Pancreas (tissue), 10 donors: ENCODE measurements around the gene PTTG1IP. TPM values are rescaled to one million over a fixed set of nuclear protein-coding genes. Genes with fewer than 3 reads are reported as not detected.

Experiments
- ATAC-seq, 4 donors: fragments of 200-7000 bp; cut with Tn5 transposase; one replicate each; pipeline versions ENCODE4 v1.8.0 to v1.9.1; 2020; ENCODE audit warnings: mild to moderate bottlenecking in 4 of 4, moderate library complexity in 4 of 4
- DNase-seq, 6 donors: peaks; one replicate each; pipeline ENCODE4 v3.0.0-alpha.2; 2020
- FAIRE-seq: peaks from 2 replicates; lab custom pipeline; 2012; peaks lifted over from hg19 to GRCh38; lab: Jason Lieb, UNC
- H3K27ac ChIP-seq, 4 donors: fragments of 200-600 bp; sonication (generic); 1 replicate in 3 of 4; 2 replicates in 1 of 4; pipeline versions ENCODE4 v1.5.0 to v1.8.0; 2020
- H3K27me3 ChIP-seq, 4 donors: fragments of 200-600 bp; one replicate each; pipeline ENCODE4 v1.8.0; 2021
- H3K36me3 ChIP-seq, 3 donors: fragments of 200-600 bp; sonication (generic) in 1 of 3; one replicate each; pipeline versions ENCODE4 v1.5.0 to v1.8.0; 2020 to 2021
- H3K4me1 ChIP-seq, 3 donors: fragments of 200-600 bp; one replicate each; pipeline ENCODE4 v1.8.0; 2021
- H3K4me3 ChIP-seq, 4 donors: fragments of 200-600 bp; sonication (generic) in 2 of 4; one replicate each; pipeline versions ENCODE4 v1.5.0 to v1.8.0; 2020 to 2021
- H3K9me3 ChIP-seq, 4 donors: fragments of 200-600 bp; one replicate each; pipeline ENCODE4 v1.8.0; 2021
- CTCF ChIP-seq, 4 donors: fragments of 200-600 bp; sonication (generic) in 3 of 4; IDR thresholded peaks; one replicate each; pipeline versions ENCODE4 v1.5.0 to v1.8.0; 2021; ENCODE audit warnings: antibody characterized with exemption in 4 of 4
- WGBS, 2 donors: extraction: QIAGEN DNeasy Blood & Tissue Kit; methylation state at CpG; one replicate each; pipeline ENCODE4 v1.1.7; 2013; 5-methylcytosine and 5-hydroxymethylcytosine counted together
- intact Hi-C, 3 donors: fragments of 100-400 bp; cut with DNase I; formaldehyde crosslinking; loops; one replicate each; pipeline versions ENCODE4 v1.11.1 to v1.14.2; 2022
- polyA plus RNA-seq, 2 donors: library from polyadenylated mRNA; stranded (reverse); fragments of 200-250 nt; gene quantifications; one replicate each; pipeline ENCODE4 v1.2.3, GENCODE V29; 2013
- total RNA-seq, 6 donors: library from RNA; stranded (reverse); fragmentation: NEBNext Ultra II Directional in 4 of 6; extraction: Animal tissue kit (Norgen Biotek cat#: 25700) in 4 of 6; gene quantifications; one replicate each; pipeline versions ENCODE4 v1.2.1 to v1.2.4, GENCODE V29; 2021 to 2023
- donor health status: healthy with polysubstance abuse.
- donor health status: DM: no; HTN: no; CAD: no; lungs with moderate emphysema.
- donor health status: DM: no; HTN: no; CAD: no.
- donor health status: control.
- donor health status: control.
- donor health status: Bipolar disorder and iron deficiency.
- donor health status: DM: yes; HTN: yes; CAD: no.
- donor health status: DM: no; HTN: no; CAD: no.
- donor health status: DM: no; HTN: no; CAD: no.
- donor health status: DM: yes; HTN: yes; CAD: no.

Gene PTTG1IP
- total and polyA plus RNA-seq, 8 donors, result 44.9 to 118 (median 60.6) TPM

- FAIRE-seq, result no peak
- 90 to 93% methylated on average over 31 of the region's 31 CpGs for WGBS, 2 donors
- intact Hi-C loops, result no loop called here
- Histone ChIP-seq H3K27ac (no peak overlapping the region), H3K4me3 (no peak overlapping the region), H3K27me3 (no peaks in the 10 kb centered on the region), H3K4me1 (no peaks in the 10 kb centered on the region), H3K36me3 (peaks cover 0 to 56% (median 32%) of the 10 kb centered on the region in 3 donors), H3K9me3 (no peaks in the 10 kb centered on the region)
- TF ChIP-seq CTCF (IDR thresholded peaks at IDR 0.05), result no peak
- no peak for ATAC-seq
- peak in 1 of 6 donors; percentile 47 for DNase-seq
Measured at GRCh38 chr21:44854664-44855446, 18.6 kb downstream of the PTTG1IP start.

GRCh38 chr21:44854391-44854663 is 19.2 kb downstream of the PTTG1IP start:
- Histone ChIP-seq H3K4me1 (no peaks in the 10 kb centered on the region), H3K4me3 (no peak overlapping the region), H3K9me3 (no peaks in the 10 kb centered on the region), H3K27ac (no peak overlapping the region), H3K27me3 (no peaks in the 10 kb centered on the region), H3K36me3 (peaks cover 0 to 60% (median 34%) of the 10 kb centered on the region in 3 donors)
- FAIRE-seq (no peak), DNase-seq (no peak), ATAC-seq (no peak)
- no peak for TF ChIP-seq CTCF (IDR thresholded peaks at IDR 0.05)
- intact Hi-C loops, result no loop called here
- 92 to 95% methylated on average over 14 of the region's 14 CpGs for WGBS, 2 donors

GRCh38 chr21:44853601-44854390 is 19.7 kb downstream of the PTTG1IP start:
- no peaks in the 10 kb centered on the region for H3K4me1 ChIP-seq
- WGBS, 2 donors, result 90 to 93% methylated on average over 34 of the region's 34 CpGs
- no peaks in the 10 kb centered on the region for H3K27me3 ChIP-seq
- ATAC-seq (peak in 1 of 4 donors; percentile 19), DNase-seq (no peak), FAIRE-seq (no peak)
- H3K4me3 ChIP-seq, result no peak overlapping the region
- peaks cover 0 to 55% (median 30%) of the 10 kb centered on the region in 3 donors for H3K36me3 ChIP-seq
- intact Hi-C loops, result no loop called here
- no peak for TF ChIP-seq CTCF (IDR thresholded peaks at IDR 0.05)
- H3K9me3 ChIP-seq, result no peaks in the 10 kb centered on the region
- H3K27ac ChIP-seq, result no peak overlapping the region

- Histone ChIP-seq H3K4me1 (peaks cover 0 to 3% (median 0%) of the 10 kb centered on the region in 3 donors), H3K9me3 (no peaks in the 10 kb centered on the region), H3K36me3 (peaks cover 0 to 50% (median 26%) of the 10 kb centered on the region in 3 donors), H3K27me3 (no peaks in the 10 kb centered on the region), H3K4me3 (no peak overlapping the region), H3K27ac (no peak overlapping the region)
- FAIRE-seq, result no peak
- no peak for ATAC-seq
- DNase-seq, result no peak
- no peak for TF ChIP-seq CTCF (IDR thresholded peaks at IDR 0.05)
- intact Hi-C loops, result no loop called here
- WGBS, 2 donors, result 82 to 84% methylated on average over 26 of the region's 26 CpGs
Measured at GRCh38 chr21:44850905-44851657, 22.4 kb downstream of the PTTG1IP start.
